Epithelial cell of proximal tubule (primary cell): ENCODE data around the gene NNT. TPM values are rescaled to one million over a fixed set of nuclear protein-coding genes. Genes with fewer than 3 reads are reported as not detected.

Experiments
- DNase-seq: peaks from one replicate; pipeline ENCODE4 v3.0.0-alpha.2; 2011; ENCODE audit warnings: low read depth
- H3K4me3 ChIP-seq: 2 replicates; pipeline ENCODE4 v1.5.1; 2011; ENCODE audit warnings: low read depth, mild to moderate bottlenecking, low read length
- CTCF ChIP-seq: conservative IDR thresholded peaks from 2 replicates; pipeline ENCODE4 v1.5.1; 2012; ENCODE audit warnings: low read depth, mild to moderate bottlenecking, low read length
- total RNA-seq: library from RNA; depleted of rRNA; stranded (reverse); fragments of >200 nt; gene quantifications from 2 replicates; pipeline ENCODE4 v1.2.3, GENCODE V29; 2015

Gene NNT
- total RNA-seq, 1 donor from 2014 or later: 36.5 TPM

- H3K4me3 ChIP-seq: no peak overlapping the region
- no peak for TF ChIP-seq CTCF
- no peak for DNase-seq
Measured at GRCh38 chr5:43677253-43677652, 74.3 kb downstream of the NNT start.

- no peak for TF ChIP-seq CTCF
- DNase-seq: no peak
- H3K4me3 ChIP-seq: no peak overlapping the region
Measured at GRCh38 chr5:43679214-43679613, 76.2 kb downstream of the NNT start.

- TF ChIP-seq CTCF: no peak
- H3K4me3 ChIP-seq: no peak overlapping the region
- no peak for DNase-seq
Measured at GRCh38 chr5:43680286-43680685, 77.3 kb downstream of the NNT start.

- TF ChIP-seq CTCF: no peak
- no peak for DNase-seq
- no peak overlapping the region for H3K4me3 ChIP-seq
Measured at GRCh38 chr5:43683884-43684471, 81.0 kb downstream of the NNT start.

GRCh38 chr5:43685252-43685950 is 82.4 kb downstream of the NNT start:
- TF ChIP-seq CTCF: no peak
- H3K4me3 ChIP-seq: no peak overlapping the region
- DNase-seq: no peak

GRCh38 chr5:43687275-43687674 is 84.3 kb downstream of the NNT start:
- H3K4me3 ChIP-seq: no peak overlapping the region
- no peak for TF ChIP-seq CTCF
- no peak for DNase-seq

GRCh38 chr5:43691275-43691674 is 88.3 kb downstream of the NNT start:
- no peak for DNase-seq
- no peak for TF ChIP-seq CTCF
- H3K4me3 ChIP-seq: no peak overlapping the region
